Measurements from ENCODE around the gene TLL2.

TLL2 gene

GRCh38 chr10:96497391-96497790, 16.3 kb downstream of the TLL2 start:
- no peak overlapping the region for H3K4me3 ChIP-seq (ENCODE audit: low read length)
- no peak for DNase-seq (ENCODE audit: low read depth)
- TF ChIP-seq CTCF (IDR thresholded peaks at IDR 0.05; ENCODE audit: insufficient read depth, low read depth, low read length, missing control alignments), result no peak

GRCh38 chr10:96496281-96496925, 17.3 kb downstream of the TLL2 start:
- DNase-seq (ENCODE audit: low read depth), result peak; percentile 50
- no peak for TF ChIP-seq CTCF (IDR thresholded peaks at IDR 0.05; ENCODE audit: insufficient read depth, low read depth, low read length, missing control alignments)

GRCh38 chr10:96495544-96495943, 18.2 kb downstream of the TLL2 start:
- H3K4me3 ChIP-seq (ENCODE audit: low read length), result no peak overlapping the region
- no peak for TF ChIP-seq CTCF (IDR thresholded peaks at IDR 0.05; ENCODE audit: insufficient read depth, low read depth, low read length, missing control alignments)
- DNase-seq (ENCODE audit: low read depth), result no peak

More at GRCh38 chr10:96496281-96496925, 17.3 kb downstream of the TLL2 start:
- H3K4me3 ChIP-seq (ENCODE audit: low read length), result no peak overlapping the region

- no peak overlapping the region for H3K4me3 ChIP-seq (ENCODE audit: low read length)
- no peak for TF ChIP-seq CTCF (IDR thresholded peaks at IDR 0.05; ENCODE audit: insufficient read depth, low read depth, low read length, missing control alignments)
- no peak for DNase-seq (ENCODE audit: low read depth)
Measured at GRCh38 chr10:96494694-96495093, 19.0 kb downstream of the TLL2 start.

GRCh38 chr10:96493871-96494525, 19.7 kb downstream of the TLL2 start:
- no peak for DNase-seq (ENCODE audit: low read depth)
- no peak for TF ChIP-seq CTCF (IDR thresholded peaks at IDR 0.05; ENCODE audit: insufficient read depth, low read depth, low read length, missing control alignments)
- no peak overlapping the region for H3K4me3 ChIP-seq (ENCODE audit: low read length)

GRCh38 chr10:96493254-96493653, 20.5 kb downstream of the TLL2 start:
- no peak for TF ChIP-seq CTCF (IDR thresholded peaks at IDR 0.05; ENCODE audit: insufficient read depth, low read depth, low read length, missing control alignments)
- H3K4me3 ChIP-seq (ENCODE audit: low read length), result no peak overlapping the region
- no peak for DNase-seq (ENCODE audit: low read depth)

- peak; percentile 53 for TF ChIP-seq CTCF (IDR thresholded peaks at IDR 0.05; ENCODE audit: insufficient read depth, low read depth, low read length, missing control alignments)
- peak; percentile 57 for DNase-seq (ENCODE audit: low read depth)
Measured at GRCh38 chr10:96491303-96491702, 22.4 kb downstream of the TLL2 start.

More at GRCh38 chr10:96491303-96491702, 22.4 kb downstream of the TLL2 start:
- H3K4me3 ChIP-seq (ENCODE audit: low read length), result no peak overlapping the region

Data from epithelial cell of esophagus (primary cell).